Putamen (tissue), 1 donor: Measurements from ENCODE around the gene NPHP4.

ENCODE experiments used
- DNase-seq: peaks from one replicate; pipeline ENCODE4 v3.0.0-alpha.2; 2016; ENCODE audit warnings: low spot score

The NPHP4 gene

GRCh38 chr1:5831600-5832335 is 160.5 kb downstream of the NPHP4 start:
- no peak for DNase-seq

GRCh38 chr1:5830771-5831599 is 161.2 kb downstream of the NPHP4 start:
- no peak for DNase-seq

GRCh38 chr1:5829414-5829813 is 162.8 kb downstream of the NPHP4 start:
- DNase-seq, result no peak

- no peak for DNase-seq
Observed at GRCh38 chr1:5828308-5828935, 163.8 kb downstream of the NPHP4 start.

GRCh38 chr1:5827516-5827915 is 164.7 kb downstream of the NPHP4 start:
- DNase-seq, result no peak

GRCh38 chr1:5826601-5827000 is 165.6 kb downstream of the NPHP4 start:
- no peak for DNase-seq

GRCh38 chr1:5822726-5823125 is 169.5 kb downstream of the NPHP4 start:
- no peak for DNase-seq

- no peak for DNase-seq
Observed at GRCh38 chr1:5822266-5822665, 170.0 kb downstream of the NPHP4 start.

- no peak for DNase-seq
Observed at GRCh38 chr1:5821540-5822176, 170.6 kb downstream of the NPHP4 start.

GRCh38 chr1:5820026-5820421 is 172.2 kb downstream of the NPHP4 start:
- DNase-seq, result no peak

GRCh38 chr1:5819391-5820025 is 172.7 kb downstream of the NPHP4 start:
- no peak for DNase-seq

GRCh38 chr1:5818755-5819154 is 173.5 kb downstream of the NPHP4 start:
- no peak for DNase-seq

- DNase-seq, result no peak
Observed at GRCh38 chr1:5815716-5816115, 176.5 kb downstream of the NPHP4 start.

GRCh38 chr1:5815211-5815610 is 177.0 kb downstream of the NPHP4 start:
- no peak for DNase-seq

- no peak for DNase-seq
Observed at GRCh38 chr1:5814046-5814619, 178.1 kb downstream of the NPHP4 start.

GRCh38 chr1:5813480-5813879 is 178.7 kb downstream of the NPHP4 start:
- DNase-seq, result no peak
